ENCODE data around the gene MRPS24.

DNA sequence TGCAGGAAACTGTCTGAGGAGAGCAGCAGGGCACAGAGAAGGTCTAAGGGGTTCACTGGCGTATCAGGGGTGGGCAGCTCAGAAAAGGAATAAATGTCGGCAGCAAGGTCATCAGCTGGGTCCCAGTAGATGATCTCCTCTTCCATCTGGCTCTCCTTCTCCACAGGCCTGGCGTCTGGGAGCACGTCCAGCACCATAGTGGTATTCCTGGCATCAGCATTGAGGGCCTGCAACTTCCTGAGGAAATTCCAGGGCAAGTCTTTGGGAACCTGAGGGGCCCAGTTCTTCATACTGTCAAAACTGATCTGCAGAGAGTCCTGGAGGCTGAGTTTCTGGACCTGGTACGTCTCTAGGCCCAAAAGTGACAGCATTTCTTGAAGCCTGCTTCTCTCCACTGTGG is 9.6 kb upstream of the MRPS24 start:
- TF ChIP-seq, protein P1, sequence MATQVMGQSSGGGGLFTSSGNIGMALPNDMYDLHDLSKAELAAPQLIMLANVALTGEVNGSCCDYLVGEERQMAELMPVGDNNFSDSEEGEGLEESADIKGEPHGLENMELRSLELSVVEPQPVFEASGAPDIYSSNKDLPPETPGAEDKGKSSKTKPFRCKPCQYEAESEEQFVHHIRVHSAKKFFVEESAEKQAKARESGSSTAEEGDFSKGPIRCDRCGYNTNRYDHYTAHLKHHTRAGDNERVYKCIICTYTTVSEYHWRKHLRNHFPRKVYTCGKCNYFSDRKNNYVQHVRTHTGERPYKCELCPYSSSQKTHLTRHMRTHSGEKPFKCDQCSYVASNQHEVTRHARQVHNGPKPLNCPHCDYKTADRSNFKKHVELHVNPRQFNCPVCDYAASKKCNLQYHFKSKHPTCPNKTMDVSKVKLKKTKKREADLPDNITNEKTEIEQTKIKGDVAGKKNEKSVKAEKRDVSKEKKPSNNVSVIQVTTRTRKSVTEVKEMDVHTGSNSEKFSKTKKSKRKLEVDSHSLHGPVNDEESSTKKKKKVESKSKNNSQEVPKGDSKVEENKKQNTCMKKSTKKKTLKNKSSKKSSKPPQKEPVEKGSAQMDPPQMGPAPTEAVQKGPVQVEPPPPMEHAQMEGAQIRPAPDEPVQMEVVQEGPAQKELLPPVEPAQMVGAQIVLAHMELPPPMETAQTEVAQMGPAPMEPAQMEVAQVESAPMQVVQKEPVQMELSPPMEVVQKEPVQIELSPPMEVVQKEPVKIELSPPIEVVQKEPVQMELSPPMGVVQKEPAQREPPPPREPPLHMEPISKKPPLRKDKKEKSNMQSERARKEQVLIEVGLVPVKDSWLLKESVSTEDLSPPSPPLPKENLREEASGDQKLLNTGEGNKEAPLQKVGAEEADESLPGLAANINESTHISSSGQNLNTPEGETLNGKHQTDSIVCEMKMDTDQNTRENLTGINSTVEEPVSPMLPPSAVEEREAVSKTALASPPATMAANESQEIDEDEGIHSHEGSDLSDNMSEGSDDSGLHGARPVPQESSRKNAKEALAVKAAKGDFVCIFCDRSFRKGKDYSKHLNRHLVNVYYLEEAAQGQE (IDR thresholded peaks at IDR 0.05; ENCODE audit: insufficient read depth in 1 of 2, low read depth in 2 of 2, low read length in 1 of 2), result no peak
- TF ChIP-seq CTCF (IDR thresholded peaks at IDR 0.05) (no peak), POLR2AphosphoS5 (IDR thresholded peaks at IDR 0.05; ENCODE audit: low read depth, low read length) (no peak), SIN3A (IDR thresholded peaks at IDR 0.05; ENCODE audit: borderline replicate concordance, insufficient read depth, low read depth, low read length) (no peak), TCF7L2 (IDR thresholded peaks at IDR 0.05; ENCODE audit: low read depth, low read length) (no peak)
